Measurements from ENCODE around the gene ERFE. TPM values are rescaled to one million over a fixed set of nuclear protein-coding genes. Genes with fewer than 3 reads are reported as not detected.

Gene ERFE
- polyA plus RNA-seq, 1 of the 3 experiments (the other 2 are of a cell fraction): 1.3 TPM

DNA sequence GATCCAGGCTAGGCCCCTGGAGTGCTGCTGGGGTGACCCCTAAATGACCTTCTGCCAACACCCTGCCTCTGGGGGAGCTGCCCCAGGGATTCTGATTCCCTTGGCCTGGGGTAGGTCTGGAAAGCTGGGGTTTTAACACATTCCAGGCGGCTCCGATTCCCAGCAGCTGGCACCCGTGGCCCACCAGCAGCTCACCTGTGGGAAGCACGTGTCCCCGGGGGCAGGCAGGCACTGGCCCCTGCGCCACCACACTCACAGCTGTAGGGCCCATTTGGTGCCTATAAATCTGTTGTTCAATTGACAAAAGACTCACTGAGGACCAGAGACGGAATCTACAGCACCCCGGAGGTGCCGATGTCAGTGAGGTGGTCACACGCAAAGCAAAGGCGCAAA lies 24.4 kb upstream of the ERFE start:
- Histone ChIP-seq H3K9ac (no peak overlapping the region), H3K4me2 (no peak overlapping the region), H3K27me3 (ENCODE audit: insufficient read depth) (no peaks in the 10 kb centered on the region), H3K4me1 (ENCODE audit: control insufficient read depth in 1 of 2, insufficient read depth in 2 of 2, low read depth in 1 of 2, low read length in 1 of 2) (no peaks in the 10 kb centered on the region; a peak in 1 of 4 replicates), H3K79me2 (ENCODE audit: insufficient read depth) (no peaks in the 10 kb centered on the region), H3F3A (replicated peaks; ENCODE audit: insufficient read depth) (no peaks in the 10 kb centered on the region), H3K36me3 (replicated peaks in 1 of 2; ENCODE audit: control insufficient read depth in 1 of 2, insufficient read depth in 2 of 2, low read length in 1 of 2) (no peaks in the 10 kb centered on the region), H3K27ac (ENCODE audit: low read depth in 2 of 2, low read length in 1 of 2) (no peak overlapping the region), H3K9me2 (no peaks in the 10 kb centered on the region), H3K4me3 (ENCODE audit: low read depth in 2 of 2, low read length in 1 of 2) (no peak overlapping the region), H3K9me3 (no peaks in the 10 kb centered on the region), H4K20me1 (ENCODE audit: insufficient read depth) (no peaks in the 10 kb centered on the region), H2AFZ (ENCODE audit: low read depth) (no peak overlapping the region)
- ChIA-PET CTCF (interaction anchor here (0.6 to 1.4 kb wide), 3 partner anchors 13 to 123 kb away, joined by 3 to 4 read pairs (median 3); no protein-coding TSS in a partner anchor), POLR2A (no interaction called here)
- 70% methylated on average over 2 of the region's 11 CpGs for WGBS (ENCODE audit: low lambda C conversion rate)
- no peak for DNase-seq
- TF ChIP-seq NRF1 (IDR thresholded peaks at IDR 0.05; ENCODE audit: low read depth, low read length) (no peak), EZH2phosphoT487 (IDR thresholded peaks at IDR 0.05; ENCODE audit: borderline replicate concordance, low read depth) (no peak), GABPA (IDR thresholded peaks at IDR 0.05; ENCODE audit: low read depth) (no peak)
- TF ChIP-seq, protein P1, sequence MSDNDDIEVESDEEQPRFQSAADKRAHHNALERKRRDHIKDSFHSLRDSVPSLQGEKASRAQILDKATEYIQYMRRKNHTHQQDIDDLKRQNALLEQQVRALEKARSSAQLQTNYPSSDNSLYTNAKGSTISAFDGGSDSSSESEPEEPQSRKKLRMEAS (IDR thresholded peaks at IDR 0.05; ENCODE audit: low read depth): no peak

- Histone ChIP-seq H3K9ac (no peak overlapping the region), H3F3A (replicated peaks; ENCODE audit: insufficient read depth) (no peaks in the 10 kb centered on the region), H3K9me2 (no peaks in the 10 kb centered on the region), H3K27me3 (ENCODE audit: insufficient read depth) (no peaks in the 10 kb centered on the region), H3K9me3 (no peaks in the 10 kb centered on the region), H3K4me3 (ENCODE audit: low read depth in 2 of 2, low read length in 1 of 2) (no peak overlapping the region), H4K20me1 (ENCODE audit: insufficient read depth) (no peaks in the 10 kb centered on the region), H3K27ac (ENCODE audit: low read depth in 2 of 2, low read length in 1 of 2) (no peak overlapping the region), H3K79me2 (ENCODE audit: insufficient read depth) (no peaks in the 10 kb centered on the region), H3K36me3 (replicated peaks in 1 of 2; ENCODE audit: control insufficient read depth in 1 of 2, insufficient read depth in 2 of 2, low read length in 1 of 2) (no peaks in the 10 kb centered on the region), H3K4me1 (ENCODE audit: control insufficient read depth in 1 of 2, insufficient read depth in 2 of 2, low read depth in 1 of 2, low read length in 1 of 2) (no peaks in the 10 kb centered on the region; a peak in 1 of 4 replicates), H2AFZ (ENCODE audit: low read depth) (no peak overlapping the region), H3K4me2 (no peak overlapping the region)
- DNase-seq: no peak
- TF ChIP-seq FOXJ3 (CRISPR knock-in tag; IDR thresholded peaks at IDR 0.05) (no peak), CHD2 (IDR thresholded peaks at IDR 0.05; ENCODE audit: low read length, partially characterized antibody) (no peak), ELF1 (IDR thresholded peaks at IDR 0.05) (no peak), SIN3A (IDR thresholded peaks at IDR 0.05; ENCODE audit: borderline replicate concordance, low read depth, low read length) (no peak)
- ChIA-PET CTCF (interaction anchor here (1.0 kb wide), 1 partner anchor 23 kb away, joined by 3 read pairs; no protein-coding TSS in a partner anchor), POLR2A (no interaction called here)
- 74% methylated on average over 14 of the region's 15 CpGs for WGBS (ENCODE audit: low lambda C conversion rate)
Measured at GRCh38 chr2:238135601-238136150, 23.1 kb upstream of the ERFE start.

- no peaks in the 10 kb centered on the region for H3K27me3 ChIP-seq (ENCODE audit: insufficient read depth)
- no peaks in the 10 kb centered on the region for H4K20me1 ChIP-seq (ENCODE audit: insufficient read depth)
- 85% methylated on average over 9 of the region's 14 CpGs for WGBS (ENCODE audit: low lambda C conversion rate)
- CTCF ChIA-PET: interaction anchor here (0.6 to 1.4 kb wide), 3 partner anchors 11 to 846 kb away, joined by 3 read pairs; no protein-coding TSS in a partner anchor
- H3F3A ChIP-seq (replicated peaks; ENCODE audit: insufficient read depth): no peaks in the 10 kb centered on the region
- no peak overlapping the region for H3K9ac ChIP-seq
- no peak for DNase-seq
- H3K4me2 ChIP-seq: no peak overlapping the region
- H3K27ac ChIP-seq (ENCODE audit: low read depth in 2 of 2, low read length in 1 of 2): no peak overlapping the region
- no peaks in the 10 kb centered on the region for H3K36me3 ChIP-seq (replicated peaks in 1 of 2; ENCODE audit: control insufficient read depth in 1 of 2, insufficient read depth in 2 of 2, low read length in 1 of 2)
- POLR2A ChIA-PET: no interaction called here
- H2AFZ ChIP-seq (ENCODE audit: low read depth): no peak overlapping the region
- H3K79me2 ChIP-seq (ENCODE audit: insufficient read depth): no peaks in the 10 kb centered on the region
- H3K9me2 ChIP-seq: no peaks in the 10 kb centered on the region
- H3K4me1 ChIP-seq (ENCODE audit: control insufficient read depth in 1 of 2, insufficient read depth in 2 of 2, low read depth in 1 of 2, low read length in 1 of 2): peaks cover 0 to 3% of the 10 kb centered on the region in 2 experiments; a peak in 1 of 4 replicates
- no peaks in the 10 kb centered on the region for H3K9me3 ChIP-seq
- H3K4me3 ChIP-seq (ENCODE audit: low read depth in 2 of 2, low read length in 1 of 2): no peak overlapping the region
- TF ChIP-seq REST (IDR thresholded peaks at IDR 0.05; ENCODE audit: low read depth, low read length): no peak
- TF ChIP-seq TEAD4 (IDR thresholded peaks at IDR 0.05; ENCODE audit: borderline replicate concordance, insufficient read depth): no peak
- no peak for TF ChIP-seq RXRA (IDR thresholded peaks at IDR 0.05; ENCODE audit: borderline replicate concordance, low read depth)
- no peak for TF ChIP-seq SIN3A (IDR thresholded peaks at IDR 0.05; ENCODE audit: borderline replicate concordance, low read depth, low read length)
- TF ChIP-seq, protein P2, sequence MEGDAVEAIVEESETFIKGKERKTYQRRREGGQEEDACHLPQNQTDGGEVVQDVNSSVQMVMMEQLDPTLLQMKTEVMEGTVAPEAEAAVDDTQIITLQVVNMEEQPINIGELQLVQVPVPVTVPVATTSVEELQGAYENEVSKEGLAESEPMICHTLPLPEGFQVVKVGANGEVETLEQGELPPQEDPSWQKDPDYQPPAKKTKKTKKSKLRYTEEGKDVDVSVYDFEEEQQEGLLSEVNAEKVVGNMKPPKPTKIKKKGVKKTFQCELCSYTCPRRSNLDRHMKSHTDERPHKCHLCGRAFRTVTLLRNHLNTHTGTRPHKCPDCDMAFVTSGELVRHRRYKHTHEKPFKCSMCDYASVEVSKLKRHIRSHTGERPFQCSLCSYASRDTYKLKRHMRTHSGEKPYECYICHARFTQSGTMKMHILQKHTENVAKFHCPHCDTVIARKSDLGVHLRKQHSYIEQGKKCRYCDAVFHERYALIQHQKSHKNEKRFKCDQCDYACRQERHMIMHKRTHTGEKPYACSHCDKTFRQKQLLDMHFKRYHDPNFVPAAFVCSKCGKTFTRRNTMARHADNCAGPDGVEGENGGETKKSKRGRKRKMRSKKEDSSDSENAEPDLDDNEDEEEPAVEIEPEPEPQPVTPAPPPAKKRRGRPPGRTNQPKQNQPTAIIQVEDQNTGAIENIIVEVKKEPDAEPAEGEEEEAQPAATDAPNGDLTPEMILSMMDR (IDR thresholded peaks at IDR 0.05): no peak
- no peak for TF ChIP-seq RCOR1 (IDR thresholded peaks at IDR 0.05; ENCODE audit: low read length)
- no peak for TF ChIP-seq EP300 (IDR thresholded peaks at IDR 0.05; ENCODE audit: borderline replicate concordance in 1 of 2, low read depth in 1 of 2, low read length in 1 of 2)
- no peak for TF ChIP-seq GABPA (IDR thresholded peaks at IDR 0.05; ENCODE audit: low read depth)
- no peak for TF ChIP-seq GATA2 (CRISPR knock-in tag; IDR thresholded peaks at IDR 0.05)
Measured at GRCh38 chr2:238136820-238137537, 21.8 kb upstream of the ERFE start.
